ENCODE measurements around the gene ZKSCAN8. TPM values are rescaled to one million over a fixed set of nuclear protein-coding genes. Genes with fewer than 3 reads are reported as not detected.

The ZKSCAN8 gene
- polyA plus RNA-seq, 2 of the 4 experiments (the other 2 are of a cell fraction) = 8.5 to 8.9 TPM

DNA sequence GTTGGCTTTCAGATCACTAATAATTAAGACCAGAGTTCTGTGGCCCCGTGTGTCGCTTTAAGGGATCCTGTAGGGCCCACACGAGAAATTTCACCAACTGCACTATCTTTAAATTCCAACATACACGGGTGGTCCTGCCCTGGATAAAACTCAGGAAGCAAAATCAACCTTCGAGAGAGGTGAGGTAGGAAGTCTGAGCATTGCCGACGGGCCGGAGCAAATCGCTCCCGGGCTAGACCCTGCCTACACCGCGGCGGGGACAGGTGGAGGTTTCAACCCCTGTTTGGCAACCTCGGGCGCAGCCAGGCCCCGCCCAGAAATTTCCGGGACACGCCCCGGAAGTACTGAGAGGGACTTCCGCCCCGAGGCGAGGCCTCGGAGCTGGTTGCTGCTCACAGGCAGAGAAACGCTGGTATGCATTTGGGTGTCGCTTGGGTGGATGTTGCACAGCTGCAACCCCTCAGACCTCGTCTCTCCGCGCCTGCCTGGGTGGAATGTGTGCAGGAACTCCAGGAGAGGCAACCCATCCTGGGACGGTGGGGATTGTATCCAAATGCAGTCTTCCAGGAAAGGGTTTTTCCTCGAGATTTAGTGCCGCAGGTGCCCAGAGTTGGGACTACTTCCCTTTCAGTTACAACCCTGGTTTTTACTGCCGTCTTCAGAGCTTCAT lies 19.9 kb downstream of the ZKSCAN8 start:
- peak overlapping the region; percentile 43 for H3K4me3 ChIP-seq
- POLR2A ChIA-PET = interaction anchor here (1.4 kb wide), 1 partner anchor 20 kb away, joined by 3 read pairs; the partner anchor contains the start of gene ZKSCAN8

DNA sequence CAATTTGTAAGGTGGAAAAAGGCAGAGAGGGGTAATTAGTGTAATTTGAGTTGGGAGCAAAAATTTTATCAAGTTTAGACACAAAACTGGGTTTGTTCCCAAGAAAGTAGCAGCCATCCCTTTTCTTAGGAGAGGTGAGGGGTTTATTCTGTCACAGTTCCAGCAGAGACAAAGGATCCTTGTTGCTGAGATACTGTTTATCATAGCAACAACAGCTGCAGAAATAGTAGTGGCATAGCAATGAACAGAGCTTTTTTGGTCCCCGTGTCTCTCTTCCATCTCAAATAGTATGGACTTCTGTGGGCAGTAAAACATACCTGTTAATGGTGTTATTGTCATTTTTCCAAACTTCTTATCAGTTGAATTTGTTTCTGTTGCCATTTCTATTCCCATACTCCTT lies 23.9 kb downstream of the ZKSCAN8 start:
- CTCF ChIA-PET = no interaction called here
- Histone ChIP-seq H3K4me1 (no peaks in the 10 kb centered on the region), H3K27ac (no peak overlapping the region), H3K9me3 (0 out of 3 replicates have a peak, but pooled peaks cover 6% of the 10 kb centered on the region), H3K4me3 (no peak overlapping the region), H3K4me2 (no peak overlapping the region)
- TF ChIP-seq PHF8 (IDR thresholded peaks at IDR 0.05; ENCODE audit: borderline replicate concordance, low read depth) (no peak), JUNB (IDR thresholded peaks at IDR 0.05) (no peak), BHLHE40 (IDR thresholded peaks at IDR 0.05; ENCODE audit: low read depth, low read length) (no peak), ZFP36 (IDR thresholded peaks at IDR 0.05; ENCODE audit: borderline replicate concordance, partially characterized antibody) (no peak), RCOR1 (IDR thresholded peaks at IDR 0.05; ENCODE audit: low read depth, low read length) (no peak), JUN (IDR thresholded peaks at IDR 0.05) (no peak), CEBPB (IDR thresholded peaks at IDR 0.05) (no peak)
- TF ChIP-seq, protein P1, sequence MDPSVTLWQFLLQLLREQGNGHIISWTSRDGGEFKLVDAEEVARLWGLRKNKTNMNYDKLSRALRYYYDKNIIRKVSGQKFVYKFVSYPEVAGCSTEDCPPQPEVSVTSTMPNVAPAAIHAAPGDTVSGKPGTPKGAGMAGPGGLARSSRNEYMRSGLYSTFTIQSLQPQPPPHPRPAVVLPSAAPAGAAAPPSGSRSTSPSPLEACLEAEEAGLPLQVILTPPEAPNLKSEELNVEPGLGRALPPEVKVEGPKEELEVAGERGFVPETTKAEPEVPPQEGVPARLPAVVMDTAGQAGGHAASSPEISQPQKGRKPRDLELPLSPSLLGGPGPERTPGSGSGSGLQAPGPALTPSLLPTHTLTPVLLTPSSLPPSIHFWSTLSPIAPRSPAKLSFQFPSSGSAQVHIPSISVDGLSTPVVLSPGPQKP (IDR thresholded peaks at IDR 0.05; ENCODE audit: low read depth, low read length) = no peak
- TF ChIP-seq, protein P2, sequence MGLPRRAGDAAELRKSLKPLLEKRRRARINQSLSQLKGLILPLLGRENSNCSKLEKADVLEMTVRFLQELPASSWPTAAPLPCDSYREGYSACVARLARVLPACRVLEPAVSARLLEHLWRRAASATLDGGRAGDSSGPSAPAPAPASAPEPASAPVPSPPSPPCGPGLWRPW (IDR thresholded peaks at IDR 0.05) = no peak
- DNase-seq (ENCODE audit: low read depth in 1 of 2, low spot score in 1 of 2) = no peak
- no peak for FAIRE-seq
- WGBS (ENCODE audit: missing lambda C conversion rate) = 7% methylated on average over 1 of the region's 1 CpG
- ATAC-seq = no peak
- POLR2A ChIA-PET = no interaction called here

More for the DNA sequence above, 19.9 kb downstream of the ZKSCAN8 start:
- TF ChIP-seq, protein P3, sequence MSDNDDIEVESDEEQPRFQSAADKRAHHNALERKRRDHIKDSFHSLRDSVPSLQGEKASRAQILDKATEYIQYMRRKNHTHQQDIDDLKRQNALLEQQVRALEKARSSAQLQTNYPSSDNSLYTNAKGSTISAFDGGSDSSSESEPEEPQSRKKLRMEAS (IDR thresholded peaks at IDR 0.05) = 0 out of 2 replicates have a peak, but pooled peaks have one; percentile 36
- TF ChIP-seq JUNB (IDR thresholded peaks at IDR 0.05) = no peak
- TF ChIP-seq, protein P4, sequence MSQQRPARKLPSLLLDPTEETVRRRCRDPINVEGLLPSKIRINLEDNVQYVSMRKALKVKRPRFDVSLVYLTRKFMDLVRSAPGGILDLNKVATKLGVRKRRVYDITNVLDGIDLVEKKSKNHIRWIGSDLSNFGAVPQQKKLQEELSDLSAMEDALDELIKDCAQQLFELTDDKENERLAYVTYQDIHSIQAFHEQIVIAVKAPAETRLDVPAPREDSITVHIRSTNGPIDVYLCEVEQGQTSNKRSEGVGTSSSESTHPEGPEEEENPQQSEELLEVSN (IDR thresholded peaks at IDR 0.05; ENCODE audit: borderline replicate concordance, low read depth) = peak; percentile 38; the same call in 1 of the 2 replicates
- ATAC-seq = peak; percentile 80 to 86
- Histone ChIP-seq H3K9me3 (0 out of 3 replicates have a peak, but pooled peaks cover 6% of the 10 kb centered on the region), H3K4me2 (peak overlapping the region; percentile 62), H3K4me1 (no peaks in the 10 kb centered on the region), H3K27ac (peak overlapping the region in 1 of 2 experiments; percentile 65; a peak in 1 of 6 replicates)
- DNase-seq (ENCODE audit: low read depth in 1 of 2, low spot score in 1 of 2) = peak; percentile 25 to 44
- WGBS (ENCODE audit: missing lambda C conversion rate) = 59% methylated on average over 10 of the region's 32 CpGs
- CTCF ChIA-PET = no interaction called here
- no peak for FAIRE-seq

DNA sequence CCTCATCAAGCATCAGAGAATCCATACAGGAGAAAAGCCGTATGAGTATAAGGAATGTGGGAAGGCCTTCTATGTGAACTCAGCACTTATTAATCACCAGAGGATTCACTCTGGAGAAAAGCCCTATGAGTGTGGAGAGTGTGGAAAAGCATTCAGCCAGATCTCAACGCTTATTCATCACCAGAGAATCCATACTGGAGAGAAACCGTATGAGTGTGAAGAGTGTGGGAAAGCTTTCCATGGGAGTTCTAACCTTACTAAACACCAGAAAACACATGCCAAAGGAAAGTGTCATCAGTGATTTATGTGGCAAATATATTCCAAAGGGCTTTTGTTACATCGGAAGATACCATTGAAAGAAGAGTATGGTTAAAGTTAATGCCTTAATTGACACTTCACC lies 25.4 kb downstream of the ZKSCAN8 start:
- CTCF ChIA-PET = no interaction called here
- POLR2A ChIA-PET = interaction anchor here (0.9 kb wide), 1 partner anchor 25 kb away, joined by 3 read pairs; the partner anchor contains the start of gene ZKSCAN8
- H3K4me2 ChIP-seq = no peak overlapping the region
- FAIRE-seq (no peak), DNase-seq (ENCODE audit: low read depth in 1 of 2, low spot score in 1 of 2) (no peak), ATAC-seq (no peak)
- no peak overlapping the region for H3K4me3 ChIP-seq
- TF ChIP-seq POLR2AphosphoS2 (conservative IDR thresholded peaks at IDR 0.05; ENCODE audit: low read length) = no peak
- TF ChIP-seq FOSL2 (IDR thresholded peaks at IDR 0.05) = no peak
- no peak for TF ChIP-seq FOSL2 (CRISPR knock-in tag; IDR thresholded peaks at IDR 0.05)
- no peak for TF ChIP-seq KDM1A (IDR thresholded peaks at IDR 0.05; ENCODE audit: low read depth)
- no peak for TF ChIP-seq PHF8 (IDR thresholded peaks at IDR 0.05; ENCODE audit: borderline replicate concordance, low read depth)
- TF ChIP-seq SREBF2 (IDR thresholded peaks at IDR 0.05) = no peak
- TF ChIP-seq CBX2 (IDR thresholded peaks at IDR 0.05; ENCODE audit: borderline replicate concordance, low read depth) = no peak
- TF ChIP-seq, protein P5, sequence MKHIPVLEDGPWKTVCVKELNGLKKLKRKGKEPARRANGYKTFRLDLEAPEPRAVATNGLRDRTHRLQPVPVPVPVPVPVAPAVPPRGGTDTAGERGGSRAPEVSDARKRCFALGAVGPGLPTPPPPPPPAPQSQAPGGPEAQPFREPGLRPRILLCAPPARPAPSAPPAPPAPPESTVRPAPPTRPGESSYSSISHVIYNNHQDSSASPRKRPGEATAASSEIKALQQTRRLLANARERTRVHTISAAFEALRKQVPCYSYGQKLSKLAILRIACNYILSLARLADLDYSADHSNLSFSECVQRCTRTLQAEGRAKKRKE (CRISPR knock-in tag; IDR thresholded peaks at IDR 0.05; ENCODE audit: low read depth) = no peak
- no peak for TF ChIP-seq RCOR1 (IDR thresholded peaks at IDR 0.05; ENCODE audit: low read depth, low read length)
- no peak for TF ChIP-seq JUNB (IDR thresholded peaks at IDR 0.05)
- no peak for TF ChIP-seq HEYL (CRISPR knock-in tag; IDR thresholded peaks at IDR 0.05)
- TF ChIP-seq GATA3 (IDR thresholded peaks at IDR 0.05; ENCODE audit: borderline replicate concordance) = no peak
- 14% methylated on average over 4 of the region's 4 CpGs for WGBS (ENCODE audit: missing lambda C conversion rate)
- H3K27ac ChIP-seq = no peak overlapping the region
- H3K4me1 ChIP-seq = no peaks in the 10 kb centered on the region
- H3K9me3 ChIP-seq = no peaks in the 10 kb centered on the region

Data from A549 (cell line).